SK-N-SH treated with all-trans-retinoic acid at 6 μM for 48 hours (cell line): ENCODE measurements around the gene ELOVL3.

Experiments used
- ATAC-seq: fragments of 200-7000 bp; cut with Tn5 transposase; 3 replicates; pipeline ENCODE4 v1.9.1; 2020; ENCODE audit warnings: mild to moderate bottlenecking, moderate library complexity
- ARNTL ChIP-seq: fragments of 450-650 bp; formaldehyde crosslinking; IDR thresholded peaks from 2 replicates; pipeline ENCODE4 v1.5.0; 2020; ENCODE audit warnings: low read depth, mild to moderate bottlenecking, moderate library complexity, borderline replicate concordance
- BACH2 ChIP-seq: fragments of 250-450 bp; sonication (Bioruptor Pico); IDR thresholded peaks from 2 replicates; pipeline ENCODE4 v1.9.0; 2021; ENCODE audit warnings: mild to moderate bottlenecking, borderline replicate concordance
- CSDC2 ChIP-seq: fragments of 250-450 bp; sonication (Bioruptor Pico); IDR thresholded peaks from 2 replicates; pipeline ENCODE4 v1.5.0; 2020; ENCODE audit warnings: mild to moderate bottlenecking, moderate library complexity
- CSRNP3 ChIP-seq: fragments of 250-450 bp; sonication (Bioruptor Pico); IDR thresholded peaks from 2 replicates; pipeline ENCODE4 v1.5.1; 2021; ENCODE audit warnings: mild to moderate bottlenecking, moderate library complexity
- ESRRG ChIP-seq: fragments of 250-450 bp; sonication (Bioruptor Pico); IDR thresholded peaks from 2 replicates; pipeline ENCODE4 v1.6.1; 2021; ENCODE audit warnings: mild to moderate bottlenecking
- GLIS3 ChIP-seq: fragments of 250-450 bp; sonication (Bioruptor Pico); IDR thresholded peaks from 2 replicates; pipeline ENCODE4 v1.5.0; 2020; ENCODE audit warnings: mild to moderate bottlenecking, moderate library complexity
- ISL1 ChIP-seq: fragments of 250-450 bp; sonication (Bioruptor Pico); IDR thresholded peaks from 2 replicates; pipeline ENCODE4 v2.1.2; 2022; ENCODE audit warnings: mild to moderate bottlenecking, moderate library complexity
- OSR1 ChIP-seq: fragments of 250-450 bp; sonication (Bioruptor Pico); IDR thresholded peaks from 2 replicates; pipeline ENCODE4 v1.8.0; 2022; ENCODE audit warnings: moderate library complexity, mild to moderate bottlenecking, inconsistent platforms
- PATZ1 ChIP-seq: fragments of 250-450 bp; sonication (Bioruptor Pico); IDR thresholded peaks from 2 replicates; pipeline ENCODE4 v1.8.0; 2020; ENCODE audit warnings: mild to moderate bottlenecking, moderate library complexity, borderline replicate concordance
- POU6F1 ChIP-seq: fragments of 250-450 bp; sonication (Bioruptor Pico); IDR thresholded peaks from 2 replicates; pipeline ENCODE4 v1.8.0; 2021; ENCODE audit warnings: low read depth, mild to moderate bottlenecking, moderate library complexity, borderline replicate concordance
- PPARA ChIP-seq: fragments of 250-450 bp; sonication (Bioruptor Pico); IDR thresholded peaks from 2 replicates; pipeline ENCODE4 v1.5.0; 2020; ENCODE audit warnings: mild to moderate bottlenecking, borderline replicate concordance
- RARB ChIP-seq: fragments of 250-450 bp; sonication (Bioruptor Pico); IDR thresholded peaks from 2 replicates; pipeline ENCODE4 v1.8.0; 2021; ENCODE audit warnings: mild to moderate bottlenecking, moderate library complexity
- SNAI2 ChIP-seq: fragments of 250-450 bp; sonication (Bioruptor Pico); IDR thresholded peaks from 2 replicates; pipeline ENCODE4 v1.5.0; 2020; ENCODE audit warnings: mild to moderate bottlenecking, moderate library complexity
- TCF4 ChIP-seq: fragments of 250-450 bp; sonication (Bioruptor Pico); IDR thresholded peaks from 2 replicates; pipeline ENCODE4 v1.8.0; 2021; ENCODE audit warnings: mild to moderate bottlenecking, moderate library complexity, borderline replicate concordance
- TOX ChIP-seq: fragments of 250-450 bp; sonication (Bioruptor Pico); IDR thresholded peaks from 2 replicates; pipeline ENCODE4 v1.8.0; 2021; ENCODE audit warnings: mild to moderate bottlenecking, moderate library complexity, borderline replicate concordance
- TSHZ2 ChIP-seq: fragments of 250-450 bp; sonication (Bioruptor Pico); IDR thresholded peaks from 2 replicates; pipeline ENCODE4 v1.5.0; 2020; ENCODE audit warnings: mild to moderate bottlenecking, moderate library complexity
- ZC3H10 ChIP-seq: fragments of 250-450 bp; sonication (Bioruptor Pico); IDR thresholded peaks from 2 replicates; pipeline ENCODE4 v1.5.1; 2021; ENCODE audit warnings: mild to moderate bottlenecking, moderate library complexity
- ZFP3 ChIP-seq: fragments of 250-450 bp; sonication (Bioruptor Pico); IDR thresholded peaks from 2 replicates; pipeline ENCODE4 v1.5.0; 2020; ENCODE audit warnings: mild to moderate bottlenecking, moderate library complexity
- ZFP30 ChIP-seq: fragments of 450-650 bp; formaldehyde crosslinking; IDR thresholded peaks from 2 replicates; pipeline ENCODE4 v1.5.0; 2022; ENCODE audit warnings: mild to moderate bottlenecking, moderate library complexity
- ZNF565 ChIP-seq: fragments of 450-650 bp; formaldehyde crosslinking; conservative IDR thresholded peaks from 2 replicates; pipeline ENCODE4 v1.5.0; 2020; ENCODE audit warnings: low read depth, mild to moderate bottlenecking, moderate library complexity
- ZNF70 ChIP-seq: fragments of 450-650 bp; formaldehyde crosslinking; IDR thresholded peaks from 2 replicates; pipeline ENCODE4 v1.5.0; 2020; ENCODE audit warnings: mild to moderate bottlenecking, moderate library complexity
- ZNF8 ChIP-seq: fragments of 450-650 bp; formaldehyde crosslinking; IDR thresholded peaks from 2 replicates; pipeline ENCODE4 v1.5.0; 2020; ENCODE audit warnings: mild to moderate bottlenecking, moderate library complexity

Gene ELOVL3

GRCh38 chr10:102275343-102275742 lies 49.2 kb downstream of the ELOVL3 start:
- no peak for TF ChIP-seq TSHZ2
- TF ChIP-seq ZNF8: no peak
- no peak for TF ChIP-seq ZNF565 (CRISPR knock-in tag)
- no peak for TF ChIP-seq BACH2 (CRISPR knock-in tag)
- TF ChIP-seq RARB (CRISPR knock-in tag): no peak
- no peak for TF ChIP-seq PATZ1 (CRISPR knock-in tag)
- no peak for TF ChIP-seq SNAI2 (CRISPR knock-in tag)
- TF ChIP-seq ESRRG (CRISPR knock-in tag): no peak
- TF ChIP-seq ZFP30 (CRISPR knock-in tag): no peak
- TF ChIP-seq ZC3H10 (CRISPR knock-in tag): no peak
- TF ChIP-seq CSDC2: no peak
- TF ChIP-seq OSR1 (CRISPR knock-in tag): no peak
- TF ChIP-seq ARNTL (CRISPR knock-in tag): no peak
- TF ChIP-seq GLIS3 (CRISPR knock-in tag): no peak
- TF ChIP-seq ISL1 (CRISPR knock-in tag): no peak
- no peak for TF ChIP-seq ZFP3 (CRISPR knock-in tag)
- ATAC-seq: no peak

GRCh38 chr10:102279104-102279503 lies 53.0 kb downstream of the ELOVL3 start:
- no peak for ATAC-seq
- TF ChIP-seq RARB (CRISPR knock-in tag): no peak
- TF ChIP-seq GLIS3 (CRISPR knock-in tag): no peak
- TF ChIP-seq TCF4 (CRISPR knock-in tag): no peak
- TF ChIP-seq TOX: no peak
- no peak for TF ChIP-seq PPARA
- no peak for TF ChIP-seq CSRNP3
- no peak for TF ChIP-seq CSDC2
- no peak for TF ChIP-seq ZNF70
- no peak for TF ChIP-seq ESRRG (CRISPR knock-in tag)
- TF ChIP-seq PATZ1 (CRISPR knock-in tag): no peak
- TF ChIP-seq POU6F1: no peak
- TF ChIP-seq BACH2 (CRISPR knock-in tag): no peak
- TF ChIP-seq ZFP3 (CRISPR knock-in tag): no peak
- TF ChIP-seq TSHZ2: no peak
- TF ChIP-seq SNAI2 (CRISPR knock-in tag): no peak
- no peak for TF ChIP-seq ZNF565 (CRISPR knock-in tag)
- no peak for TF ChIP-seq ISL1 (CRISPR knock-in tag)
- no peak for TF ChIP-seq ZNF8
